Transverse colon (tissue), 4 donors: ENCODE results near the gene ATP6V0C. TPM values are rescaled to one million over a fixed set of nuclear protein-coding genes. Genes with fewer than 3 reads are reported as not detected.

Experiments
- DNase-seq: peaks from one replicate; pipeline ENCODE4 v3.0.0-alpha.2; 2019
- H3K27ac ChIP-seq, 4 donors: fragments of 200-600 bp; sonication (generic); 2 replicates each; pipeline ENCODE4 v1.5.1; 2016 to 2018; ENCODE audit warnings: inconsistent platforms in 4 of 4
- H3K27me3 ChIP-seq: fragments of 200-600 bp; sonication (generic); 2 replicates; pipeline ENCODE4 v1.5.1; 2017; ENCODE audit warnings: inconsistent platforms
- H3K36me3 ChIP-seq, 4 donors: fragments of 200-600 bp; sonication (generic); 2 replicates each; pipeline ENCODE4 v1.5.1; 2017 to 2019; ENCODE audit warnings: inconsistent platforms in 4 of 4
- H3K4me1 ChIP-seq, 4 donors: fragments of 200-600 bp; sonication (generic); 2 replicates each; pipeline ENCODE4 v1.5.1; 2017 to 2020; ENCODE audit warnings: inconsistent platforms in 4 of 4
- H3K4me3 ChIP-seq, 4 donors: fragments of 200-600 bp; sonication (generic); 1 replicate in 1 of 4; 2 replicates in 3 of 4; pipeline versions ENCODE4 v1.5.1 to v1.6.1; 2017 to 2019; ENCODE audit warnings: inconsistent platforms in 4 of 4
- H3K9me3 ChIP-seq, 2 donors: fragments of 200-600 bp; sonication (generic); 2 replicates each; pipeline ENCODE4 v1.5.1; 2017 to 2019; ENCODE audit warnings: inconsistent platforms in 2 of 2
- CTCF ChIP-seq, 5 experiments: fragments of 200-600 bp in 3 of 5; fragments of 450-650 bp in 2 of 5; sonication (generic) in 3 of 5; IDR thresholded peaks; 1 replicate in 2 of 5; 2 replicates in 3 of 5; pipeline ENCODE4 v1.5.1; 2016 to 2017; ENCODE audit warnings: antibody characterized with exemption in 5 of 5, inconsistent platforms in 3 of 5, mild to moderate bottlenecking in 2 of 5, moderate library complexity in 1 of 5
- EP300 ChIP-seq: sonication (generic); formaldehyde crosslinking; IDR thresholded peaks from one replicate; pipeline ENCODE4 v1.6.1; 2017; ENCODE audit warnings: antibody characterized with exemption, low read depth
- POLR2A ChIP-seq: fragments of 450-650 bp; IDR thresholded peaks from one replicate; pipeline ENCODE4 v1.6.1; 2016; ENCODE audit warnings: antibody characterized with exemption, mild to moderate bottlenecking, moderate library complexity
- POLR2AphosphoS5 ChIP-seq, 3 donors: sonication (generic); formaldehyde crosslinking; IDR thresholded peaks; one replicate each; pipeline ENCODE4 v1.6.1; 2016; ENCODE audit warnings: antibody characterized with exemption in 3 of 3
- WGBS, 2 donors: methylation state at CpG; one replicate each; pipeline ENCODE4 v1.1.5; 2018; ENCODE audit warnings: low coverage in 1 of 2; 5-methylcytosine and 5-hydroxymethylcytosine counted together
- in situ Hi-C, 4 donors: fragments of 200-750 bp; cut with MboI; loops; one replicate each; pipeline versions ENCODE4 v1.15.0 to v1.15.1; 2017; ENCODE audit warnings: low sequenced_read_pairs in 3 of 4, low pct_ligation_motif_present in 1 of 4, low pct_unique_long_range_greater_than_20kb in 1 of 4
- intact Hi-C: fragments of 100-400 bp; cut with DNase I; formaldehyde crosslinking; loops from one replicate; pipeline ENCODE4 v1.15.1; 2023; ENCODE audit warnings: low total_unique reads
- total RNA-seq, 4 donors: library from RNA; depleted of rRNA; stranded (reverse); fragments of >200 nt; gene quantifications; one replicate each; pipeline ENCODE4 v1.1.0, GENCODE V29; 2016

Gene ATP6V0C
- total RNA-seq, 4 donors from 2014 or later, result 101 to 237 (median 135) TPM

GRCh38 chr16:2498531-2499253, 15.1 kb upstream of the ATP6V0C start:
- WGBS, 2 donors, result 90% methylated on average over 12 of the region's 15 CpGs; no CpG with 5 or more reads in 1 of the 2 donors
- H3K27me3 ChIP-seq, result no peaks in the 10 kb centered on the region
- no peak for TF ChIP-seq POLR2AphosphoS5 (IDR thresholded peaks at IDR 0.05)
- no peak for TF ChIP-seq EP300
- no peak for TF ChIP-seq CTCF (IDR thresholded peaks at IDR 0.05)
- TF ChIP-seq POLR2A, result no peak
- no peaks in the 10 kb centered on the region for H3K36me3 ChIP-seq
- no peak for DNase-seq
- H3K4me3 ChIP-seq, result no peak overlapping the region
- no peak overlapping the region for H3K27ac ChIP-seq
- intact Hi-C loops, result loop anchor here (5.0 kb wide), 1 partner anchor 156 kb away; the partner anchor contains the start of gene ABCA3
- H3K9me3 ChIP-seq, result no peaks in the 10 kb centered on the region
- in situ Hi-C loops, result loop anchor here (10.0 to 25.0 kb wide), 4 partner anchors 64 to 336 kb away; partner anchors contain the start of genes ABCA3 (in 2 of the 4), CASKIN1 (in 1 of the 4) and TRAF7 (in 1 of the 4)
- peaks cover 6 to 31% (median 11%) of the 10 kb centered on the region in 4 donors for H3K4me1 ChIP-seq

- intact Hi-C loops, result loop anchor here (5.0 kb wide), 1 partner anchor 157 kb away; the partner anchor contains the start of gene ABCA3
- Histone ChIP-seq H3K27me3 (no peaks in the 10 kb centered on the region), H3K9me3 (no peaks in the 10 kb centered on the region), H3K27ac (no peak overlapping the region), H3K4me1 (peaks cover 6 to 31% (median 11%) of the 10 kb centered on the region in 4 donors), H3K36me3 (no peaks in the 10 kb centered on the region), H3K4me3 (no peak overlapping the region)
- 91% methylated on average over 6 of the region's 6 CpGs; no CpG with 5 or more reads in 1 of the 2 donors for WGBS, 2 donors
- TF ChIP-seq CTCF (IDR thresholded peaks at IDR 0.05) (no peak), POLR2A (no peak), EP300 (no peak), POLR2AphosphoS5 (IDR thresholded peaks at IDR 0.05) (no peak)
- DNase-seq, result no peak
- in situ Hi-C loops, result loop anchor here (10.0 to 25.0 kb wide), 4 partner anchors 65 to 337 kb away; partner anchors contain the start of genes ABCA3 (in 2 of the 4), CASKIN1 (in 1 of the 4) and TRAF7 (in 1 of the 4)
Measured at GRCh38 chr16:2499454-2499853, 14.3 kb upstream of the ATP6V0C start.

- Histone ChIP-seq H3K4me3 (no peak overlapping the region), H3K36me3 (no peaks in the 10 kb centered on the region), H3K27ac (no peak overlapping the region), H3K9me3 (no peaks in the 10 kb centered on the region), H3K27me3 (no peaks in the 10 kb centered on the region), H3K4me1 (peaks cover 6 to 31% (median 11%) of the 10 kb centered on the region in 4 donors)
- no peak for DNase-seq
- TF ChIP-seq EP300 (no peak), CTCF (IDR thresholded peaks at IDR 0.05) (no peak), POLR2AphosphoS5 (IDR thresholded peaks at IDR 0.05) (no peak), POLR2A (no peak)
- in situ Hi-C loops, result loop anchor here (10.0 to 25.0 kb wide), 4 partner anchors 65 to 338 kb away; partner anchors contain the start of genes ABCA3 (in 2 of the 4), CASKIN1 (in 1 of the 4) and TRAF7 (in 1 of the 4)
- intact Hi-C loops, result loop anchor here (5.0 kb wide), 1 partner anchor 158 kb away; the partner anchor contains the start of gene ABCA3
- WGBS, 2 donors, result 91% methylated on average over 20 of the region's 29 CpGs; no CpG with 5 or more reads in 1 of the 2 donors
Measured at GRCh38 chr16:2499890-2500429, 13.8 kb upstream of the ATP6V0C start.

- WGBS, 2 donors, result 86% methylated on average over 19 of the region's 20 CpGs; no CpG with 5 or more reads in 1 of the 2 donors
- intact Hi-C loops, result no loop called here
- Histone ChIP-seq H3K27ac (no peak overlapping the region), H3K4me1 (peaks cover 6 to 31% (median 11%) of the 10 kb centered on the region in 4 donors), H3K4me3 (no peak overlapping the region), H3K9me3 (no peaks in the 10 kb centered on the region), H3K36me3 (no peaks in the 10 kb centered on the region), H3K27me3 (no peaks in the 10 kb centered on the region)
- TF ChIP-seq POLR2A, result no peak
- TF ChIP-seq CTCF (IDR thresholded peaks at IDR 0.05), result no peak
- TF ChIP-seq POLR2AphosphoS5 (IDR thresholded peaks at IDR 0.05), result no peak
- no peak for TF ChIP-seq EP300
- in situ Hi-C loops, result no loop called here
- no peak for DNase-seq
Measured at GRCh38 chr16:2500430-2500917, 13.3 kb upstream of the ATP6V0C start.
